ENCODE results near the gene OR1L8.
"Not testable (repeated sequence)": the region's sequence is repeated elsewhere in the genome, so short reads cannot be mapped to it uniquely, and the experiment has no call there.

Gene OR1L8, protein sequence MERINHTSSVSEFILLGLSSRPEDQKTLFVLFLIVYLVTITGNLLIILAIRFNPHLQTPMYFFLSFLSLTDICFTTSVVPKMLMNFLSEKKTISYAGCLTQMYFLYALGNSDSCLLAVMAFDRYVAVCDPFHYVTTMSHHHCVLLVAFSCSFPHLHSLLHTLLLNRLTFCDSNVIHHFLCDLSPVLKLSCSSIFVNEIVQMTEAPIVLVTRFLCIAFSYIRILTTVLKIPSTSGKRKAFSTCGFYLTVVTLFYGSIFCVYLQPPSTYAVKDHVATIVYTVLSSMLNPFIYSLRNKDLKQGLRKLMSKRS

DNA sequence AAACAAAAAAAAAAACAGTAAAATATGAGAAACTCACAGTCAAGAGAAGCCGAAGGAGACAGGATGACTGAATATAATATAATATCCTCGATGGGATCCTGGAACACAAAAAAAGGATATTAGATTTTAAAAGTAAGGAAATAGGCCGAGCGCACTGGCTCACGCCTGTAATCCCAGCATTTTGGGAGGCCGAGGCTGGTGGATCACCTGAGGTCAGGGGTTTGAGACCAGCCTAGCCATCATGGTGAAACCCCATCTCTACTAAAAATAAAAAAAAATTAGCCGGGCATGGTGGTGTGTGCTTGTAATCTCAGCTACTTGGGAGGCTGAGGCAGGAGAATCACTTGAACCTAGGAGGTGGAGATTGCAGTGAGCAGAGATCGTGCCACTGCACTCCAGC is at the start of gene OR1L8:
TSS of gene OR1L8 (minus strand) at position 101 of the 400 bp plus-strand sequence. CDS start 14,907 bp downstream, outside the sequence.
- POLR2A ChIA-PET; H3K4me3 ChIP-seq (ENCODE audit: low read depth, low read length); DNase-seq (ENCODE audit: low read depth, low spot score): not testable (repeated sequence)
- CTCF ChIA-PET = interaction anchor here (1.3 kb wide), 1 partner anchor 16 kb away, joined by 3 read pairs; no protein-coding TSS in a partner anchor

DNA sequence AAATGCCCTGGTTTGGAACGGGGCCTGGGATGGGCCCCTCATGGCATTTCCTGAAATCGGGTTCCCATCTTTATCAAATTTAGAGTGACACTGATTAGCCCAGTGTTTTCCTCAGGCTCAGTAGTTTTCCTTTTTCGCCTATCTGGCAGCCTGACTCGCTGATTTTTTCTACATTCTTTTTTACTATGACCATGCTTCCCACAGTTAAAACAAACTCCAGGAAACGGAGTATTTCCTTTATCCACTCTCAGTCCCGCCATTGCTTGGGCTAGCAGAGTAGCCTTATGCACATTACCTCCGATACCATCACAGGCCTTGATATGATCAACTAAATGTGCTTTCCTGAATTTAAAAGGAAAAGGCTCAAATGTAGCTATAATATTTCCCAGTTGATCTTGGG is 36.8 kb upstream of the OR1L8 start:
- POLR2A ChIA-PET = no interaction called here
- CTCF ChIA-PET = no interaction called here
- DNase-seq (ENCODE audit: low read depth, low spot score) = no peak
- TF ChIP-seq, protein P1, sequence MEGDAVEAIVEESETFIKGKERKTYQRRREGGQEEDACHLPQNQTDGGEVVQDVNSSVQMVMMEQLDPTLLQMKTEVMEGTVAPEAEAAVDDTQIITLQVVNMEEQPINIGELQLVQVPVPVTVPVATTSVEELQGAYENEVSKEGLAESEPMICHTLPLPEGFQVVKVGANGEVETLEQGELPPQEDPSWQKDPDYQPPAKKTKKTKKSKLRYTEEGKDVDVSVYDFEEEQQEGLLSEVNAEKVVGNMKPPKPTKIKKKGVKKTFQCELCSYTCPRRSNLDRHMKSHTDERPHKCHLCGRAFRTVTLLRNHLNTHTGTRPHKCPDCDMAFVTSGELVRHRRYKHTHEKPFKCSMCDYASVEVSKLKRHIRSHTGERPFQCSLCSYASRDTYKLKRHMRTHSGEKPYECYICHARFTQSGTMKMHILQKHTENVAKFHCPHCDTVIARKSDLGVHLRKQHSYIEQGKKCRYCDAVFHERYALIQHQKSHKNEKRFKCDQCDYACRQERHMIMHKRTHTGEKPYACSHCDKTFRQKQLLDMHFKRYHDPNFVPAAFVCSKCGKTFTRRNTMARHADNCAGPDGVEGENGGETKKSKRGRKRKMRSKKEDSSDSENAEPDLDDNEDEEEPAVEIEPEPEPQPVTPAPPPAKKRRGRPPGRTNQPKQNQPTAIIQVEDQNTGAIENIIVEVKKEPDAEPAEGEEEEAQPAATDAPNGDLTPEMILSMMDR (IDR thresholded peaks at IDR 0.05; ENCODE audit: insufficient read depth, low read length, missing control alignments) = no peak
- no peak overlapping the region for H3K4me3 ChIP-seq (ENCODE audit: low read depth, low read length)

DNA sequence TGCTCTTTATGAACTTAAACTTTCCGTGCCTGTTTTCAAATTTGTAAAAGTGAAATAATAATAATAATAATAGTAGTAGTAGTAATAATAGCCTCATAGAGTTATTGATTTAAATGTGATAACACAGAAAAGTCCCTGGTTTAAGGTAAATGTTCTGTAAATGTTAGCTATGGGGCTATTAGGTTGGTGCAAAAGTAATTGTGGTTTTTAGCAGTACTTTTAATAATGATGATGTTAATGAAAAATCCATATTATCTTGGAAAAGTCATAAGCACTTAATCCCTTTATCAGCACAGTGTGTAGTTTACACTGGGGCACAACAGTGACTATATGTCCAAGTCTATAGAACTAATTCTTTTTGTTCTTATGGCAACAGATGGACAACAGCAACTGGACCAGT is 31.2 kb upstream of the OR1L8 start, which contains the start of gene OR1Q1:
TSS of gene OR1Q1 (plus strand) at position 377 of the 400 bp plus-strand sequence. CDS start at position 377, 0 bp downstream.
- DNase-seq (ENCODE audit: low read depth, low spot score) = no peak
- TF ChIP-seq, protein P1 (IDR thresholded peaks at IDR 0.05; ENCODE audit: insufficient read depth, low read length, missing control alignments) = no peak
- CTCF ChIA-PET = no interaction called here
- no peak within 1 kb of the TSS for H3K4me3 ChIP-seq (ENCODE audit: low read depth, low read length)
- POLR2A ChIA-PET = no interaction called here

DNA sequence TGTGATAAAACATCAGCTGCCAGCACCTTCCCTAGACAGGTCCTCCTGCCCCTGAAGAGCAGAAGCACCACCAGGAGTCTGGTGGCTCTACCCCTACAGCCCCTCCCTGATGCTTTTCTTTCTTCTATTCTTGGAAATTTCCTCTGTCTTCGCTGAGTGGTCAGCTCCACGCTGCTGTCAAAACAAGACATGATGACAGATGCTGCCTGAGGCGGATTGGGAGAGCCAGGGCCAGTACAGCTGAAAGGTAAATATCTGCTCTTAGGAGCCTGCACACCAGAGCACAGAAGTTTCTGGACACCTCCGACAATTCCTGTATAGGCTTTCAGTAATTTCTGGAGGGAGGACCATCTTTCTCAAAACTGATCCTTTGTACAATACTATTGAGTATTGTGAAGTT is 26.6 kb upstream of the OR1L8 start:
- TF ChIP-seq, protein P1 (IDR thresholded peaks at IDR 0.05; ENCODE audit: insufficient read depth, low read length, missing control alignments) = no peak
- H3K4me3 ChIP-seq (ENCODE audit: low read depth, low read length) = no peak overlapping the region
- DNase-seq (ENCODE audit: low read depth, low spot score) = no peak
- ChIA-PET CTCF (no interaction called here), POLR2A (no interaction called here)

DNA sequence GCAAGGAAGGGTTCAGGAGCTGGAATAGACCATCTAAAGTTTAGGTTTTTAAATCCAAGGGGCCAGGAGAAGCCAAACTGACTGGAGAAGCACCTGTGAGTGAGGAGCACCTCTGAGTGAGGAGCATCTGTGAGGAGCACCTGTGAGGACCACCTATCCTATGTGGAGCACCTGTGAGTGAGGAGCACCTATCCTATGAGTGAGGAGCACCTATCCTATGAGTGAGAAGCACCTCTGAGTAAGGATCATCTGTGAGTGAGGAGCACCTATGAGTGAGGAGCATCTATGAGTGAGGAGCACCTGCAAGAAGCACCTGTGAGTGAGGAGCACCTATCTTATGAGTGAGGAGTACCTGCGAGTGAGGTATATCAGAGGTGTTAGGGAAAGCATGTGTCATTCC is 23.4 kb upstream of the OR1L8 start:
- TF ChIP-seq, protein P1 (IDR thresholded peaks at IDR 0.05; ENCODE audit: insufficient read depth, low read length, missing control alignments) = no peak
- no peak for DNase-seq (ENCODE audit: low read depth, low spot score)
- H3K4me3 ChIP-seq (ENCODE audit: low read depth, low read length) = no peak overlapping the region
- ChIA-PET CTCF (no interaction called here), POLR2A (no interaction called here)

DNA sequence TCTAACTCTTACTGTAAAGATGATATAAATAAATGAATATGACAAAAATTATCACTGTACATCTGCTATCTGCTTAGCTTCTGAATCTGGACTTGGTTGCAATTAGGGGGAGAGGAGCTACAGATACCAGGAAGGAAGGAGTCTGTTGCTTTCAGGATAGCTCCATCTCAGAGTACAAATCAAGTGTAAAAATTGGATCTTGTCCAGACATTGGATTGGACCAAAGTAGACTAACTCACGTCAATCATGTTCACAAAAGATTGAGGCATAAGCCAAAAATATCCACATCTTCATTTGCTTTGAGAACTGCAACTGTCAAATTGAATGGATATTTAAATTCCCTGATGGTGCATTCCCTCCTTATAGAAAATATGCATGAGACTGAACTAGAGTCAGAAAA is 22.5 kb upstream of the OR1L8 start:
- CTCF ChIA-PET = no interaction called here
- H3K4me3 ChIP-seq (ENCODE audit: low read depth, low read length) = no peak overlapping the region
- no peak for DNase-seq (ENCODE audit: low read depth, low spot score)
- POLR2A ChIA-PET = no interaction called here
- TF ChIP-seq, protein P1 (IDR thresholded peaks at IDR 0.05; ENCODE audit: insufficient read depth, low read length, missing control alignments) = no peak

DNA sequence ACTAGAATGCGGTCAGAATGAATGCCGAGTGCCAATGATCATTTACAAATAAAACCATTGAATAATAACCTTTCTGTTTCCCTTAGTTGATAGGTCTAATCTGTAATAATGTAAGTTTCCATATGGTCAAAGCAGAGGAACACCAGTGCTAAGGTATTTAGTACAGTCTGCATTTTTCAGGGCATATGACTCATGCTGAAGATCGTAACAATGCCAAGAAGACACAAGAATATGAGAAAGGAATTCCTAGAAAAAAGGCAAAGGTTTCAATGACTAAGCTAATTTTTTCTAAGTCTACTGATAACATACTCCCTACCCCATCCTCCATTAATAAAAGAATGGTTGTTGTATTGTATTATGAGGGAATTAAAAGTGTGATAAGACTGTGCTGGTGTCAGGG is 2.8 kb downstream of the OR1L8 start:
- no peak for DNase-seq (ENCODE audit: low read depth, low spot score)
- H3K4me3 ChIP-seq (ENCODE audit: low read depth, low read length) = no peak overlapping the region
- TF ChIP-seq, protein P1 (IDR thresholded peaks at IDR 0.05; ENCODE audit: insufficient read depth, low read length, missing control alignments) = no peak
- CTCF ChIA-PET = no interaction called here
- POLR2A ChIA-PET = no interaction called here

Measured in AG04449 (cell line).